Measurements from ENCODE around the gene INMT.

DNA sequence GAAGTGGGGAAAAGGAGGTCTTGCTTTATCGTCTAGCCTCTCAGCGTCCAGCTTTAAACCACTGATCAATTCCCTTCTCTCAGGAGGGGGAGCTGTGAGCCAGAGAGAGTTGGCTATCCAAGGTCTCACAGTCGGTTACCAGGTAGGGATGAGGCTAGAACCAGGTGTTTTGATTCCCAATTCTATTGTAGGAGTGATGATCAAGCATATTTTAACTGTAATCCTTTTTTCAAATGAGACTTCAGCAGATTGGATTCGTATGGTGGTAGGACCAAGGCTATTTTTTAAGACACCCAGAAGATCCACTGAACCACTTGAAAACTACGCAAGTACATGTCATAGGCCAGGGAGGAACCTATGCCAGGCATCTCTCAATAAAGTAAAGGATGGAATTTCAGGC lies 27.6 kb downstream of the INMT start:
- TF ChIP-seq SRSF4 (IDR thresholded peaks at IDR 0.05; ENCODE audit: low read depth, low read length, poor library complexity, severe bottlenecking) (no peak), BRD4 (CRISPR knock-in tag; IDR thresholded peaks at IDR 0.05) (no peak), BHLHE40 (IDR thresholded peaks at IDR 0.05; ENCODE audit: low read length) (no peak), NFIC (IDR thresholded peaks at IDR 0.05; ENCODE audit: low read length) (no peak), ZNF101 (CRISPR knock-in tag; IDR thresholded peaks at IDR 0.05; ENCODE audit: borderline replicate concordance, low read depth) (no peak), POLR2A (IDR thresholded peaks at IDR 0.05; ENCODE audit: insufficient read depth in 1 of 2, low read depth in 2 of 2, low read length in 2 of 2) (no peak), ZNF335 (CRISPR knock-in tag; IDR thresholded peaks at IDR 0.05) (no peak)
- TF ChIP-seq, protein P1, sequence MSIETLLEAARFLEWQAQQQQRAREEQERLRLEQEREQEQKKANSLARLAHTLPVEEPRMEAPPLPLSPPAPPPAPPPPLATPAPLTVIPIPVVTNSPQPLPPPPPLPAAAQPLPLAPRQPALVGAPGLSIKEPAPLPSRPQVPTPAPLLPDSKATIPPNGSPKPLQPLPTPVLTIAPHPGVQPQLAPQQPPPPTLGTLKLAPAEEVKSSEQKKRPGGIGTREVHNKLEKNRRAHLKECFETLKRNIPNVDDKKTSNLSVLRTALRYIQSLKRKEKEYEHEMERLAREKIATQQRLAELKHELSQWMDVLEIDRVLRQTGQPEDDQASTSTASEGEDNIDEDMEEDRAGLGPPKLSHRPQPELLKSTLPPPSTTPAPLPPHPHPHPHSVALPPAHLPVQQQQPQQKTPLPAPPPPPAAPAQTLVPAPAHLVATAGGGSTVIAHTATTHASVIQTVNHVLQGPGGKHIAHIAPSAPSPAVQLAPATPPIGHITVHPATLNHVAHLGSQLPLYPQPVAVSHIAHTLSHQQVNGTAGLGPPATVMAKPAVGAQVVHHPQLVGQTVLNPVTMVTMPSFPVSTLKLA (IDR thresholded peaks at IDR 0.05): no peak
- TF ChIP-seq, protein P2, sequence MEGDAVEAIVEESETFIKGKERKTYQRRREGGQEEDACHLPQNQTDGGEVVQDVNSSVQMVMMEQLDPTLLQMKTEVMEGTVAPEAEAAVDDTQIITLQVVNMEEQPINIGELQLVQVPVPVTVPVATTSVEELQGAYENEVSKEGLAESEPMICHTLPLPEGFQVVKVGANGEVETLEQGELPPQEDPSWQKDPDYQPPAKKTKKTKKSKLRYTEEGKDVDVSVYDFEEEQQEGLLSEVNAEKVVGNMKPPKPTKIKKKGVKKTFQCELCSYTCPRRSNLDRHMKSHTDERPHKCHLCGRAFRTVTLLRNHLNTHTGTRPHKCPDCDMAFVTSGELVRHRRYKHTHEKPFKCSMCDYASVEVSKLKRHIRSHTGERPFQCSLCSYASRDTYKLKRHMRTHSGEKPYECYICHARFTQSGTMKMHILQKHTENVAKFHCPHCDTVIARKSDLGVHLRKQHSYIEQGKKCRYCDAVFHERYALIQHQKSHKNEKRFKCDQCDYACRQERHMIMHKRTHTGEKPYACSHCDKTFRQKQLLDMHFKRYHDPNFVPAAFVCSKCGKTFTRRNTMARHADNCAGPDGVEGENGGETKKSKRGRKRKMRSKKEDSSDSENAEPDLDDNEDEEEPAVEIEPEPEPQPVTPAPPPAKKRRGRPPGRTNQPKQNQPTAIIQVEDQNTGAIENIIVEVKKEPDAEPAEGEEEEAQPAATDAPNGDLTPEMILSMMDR (CRISPR knock-in tag; IDR thresholded peaks at IDR 0.05): no peak
